Left cardiac atrium (tissue), 4 donors: ENCODE data around the gene DTX4. TPM values are rescaled to one million over a fixed set of nuclear protein-coding genes. Genes with fewer than 3 reads are reported as not detected.

Experiments used
- ATAC-seq, 2 donors: fragments of 200-7000 bp; cut with Tn5 transposase; one replicate each; pipeline ENCODE4 v1.9.1; 2020; ENCODE audit warnings: mild to moderate bottlenecking in 2 of 2, moderate library complexity in 2 of 2
- DNase-seq: peaks from one replicate; pipeline ENCODE4 v3.0.0-alpha.2; 2020
- intact Hi-C, 2 donors: fragments of 100-400 bp; cut with DNase I; formaldehyde crosslinking; loops; one replicate each; pipeline versions ENCODE4 v1.14.1 to v1.15.1; 2022 to 2023
- total RNA-seq, 2 donors: library from RNA; stranded (reverse); fragmentation: NEBNext Ultra II Directional; extraction: Animal tissue kit (Norgen Biotek cat#: 25700); gene quantifications; one replicate each; pipeline ENCODE4 v1.2.1, GENCODE V29; 2021
- donor health status: DM: no; HTN: yes; CAD: no.
- donor health status: DM: no; HTN: yes; CAD: no; lungs with severe emphysema.
- donor health status: DM: yes; HTN: yes; CAD: no.
- donor health status: Dilated cardiomyopathy.

The DTX4 gene
- total RNA-seq, 2 donors from 2014 or later, result 3.6 to 5.0 TPM

DNA sequence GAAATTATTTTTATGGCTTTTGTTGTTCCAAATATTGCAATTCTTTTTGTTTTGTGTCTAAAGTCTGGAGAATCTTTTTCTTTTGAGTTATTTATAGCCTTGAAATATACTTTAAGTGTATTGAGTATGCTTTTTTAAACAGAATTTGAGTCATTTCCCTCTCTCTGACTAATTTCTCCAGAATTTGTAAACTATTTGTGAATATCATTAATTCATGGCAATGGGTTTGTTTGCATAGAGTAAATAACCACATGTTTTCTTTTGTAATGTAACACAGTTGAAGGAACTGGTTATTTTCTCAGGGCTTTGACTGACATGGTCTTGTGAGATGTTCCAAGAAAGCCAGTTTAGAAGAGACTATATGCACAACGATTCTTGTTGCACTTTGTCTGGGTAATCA lies 71.7 kb downstream of the DTX4 start:
- intact Hi-C loops, result no loop called here
- no peak for ATAC-seq
- no peak for DNase-seq

DNA sequence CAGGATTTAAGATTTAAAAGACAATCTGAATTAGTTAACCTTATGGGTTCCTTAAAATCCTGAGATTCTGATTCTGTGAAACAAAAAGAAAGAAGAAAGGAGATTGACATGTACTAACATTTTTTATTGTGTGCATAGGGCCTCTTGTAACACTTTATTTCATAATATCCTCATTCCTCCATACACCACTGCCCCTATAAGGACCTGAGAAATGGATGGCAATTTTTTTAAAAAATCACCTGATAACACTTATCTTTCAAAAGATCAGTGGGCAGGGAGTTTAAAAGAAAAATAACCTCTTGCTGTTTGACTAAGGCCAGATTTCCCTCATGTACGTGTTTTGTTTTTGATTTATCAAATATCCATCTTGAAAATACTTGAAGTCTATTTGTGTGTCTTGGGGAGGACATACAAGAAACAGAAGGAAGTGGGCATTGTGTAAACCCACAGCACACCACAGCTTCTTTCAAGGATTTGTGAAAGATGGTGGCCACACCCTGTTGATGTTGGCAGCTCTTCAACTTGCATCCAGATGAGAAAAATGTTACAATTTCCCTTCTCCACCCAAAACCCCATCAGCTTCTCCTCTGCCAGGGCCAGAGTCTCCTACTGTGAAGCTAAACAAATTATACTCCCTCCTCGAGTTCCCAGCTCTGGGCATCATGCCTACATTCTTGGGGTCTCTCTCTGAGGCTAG lies 75.7 kb downstream of the DTX4 start:
- intact Hi-C loops, result no loop called here
- ATAC-seq (peak; percentile 30 to 87), DNase-seq (peak; percentile 58)

DNA sequence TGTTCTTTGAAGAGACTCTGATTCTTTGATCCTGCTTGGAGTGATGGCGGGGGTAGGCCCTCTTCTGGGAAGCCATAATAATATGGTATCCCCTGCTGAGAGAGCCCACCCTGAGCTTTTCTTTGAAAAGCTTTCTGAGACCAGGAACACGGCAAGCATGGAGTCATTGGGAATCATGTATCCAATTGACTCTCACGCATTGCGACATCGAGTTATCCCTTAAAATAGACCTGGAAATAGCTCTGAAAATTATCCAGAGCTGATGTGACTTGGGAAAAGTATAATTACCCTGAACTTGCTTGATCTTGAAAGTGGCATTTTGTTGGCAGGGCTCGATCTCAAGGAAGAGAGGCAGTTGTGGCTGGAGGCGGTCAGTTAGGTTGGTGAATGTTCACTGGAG lies 77.6 kb downstream of the DTX4 start:
- DNase-seq (no peak), ATAC-seq (no peak)
- intact Hi-C loops, result no loop called here

DNA sequence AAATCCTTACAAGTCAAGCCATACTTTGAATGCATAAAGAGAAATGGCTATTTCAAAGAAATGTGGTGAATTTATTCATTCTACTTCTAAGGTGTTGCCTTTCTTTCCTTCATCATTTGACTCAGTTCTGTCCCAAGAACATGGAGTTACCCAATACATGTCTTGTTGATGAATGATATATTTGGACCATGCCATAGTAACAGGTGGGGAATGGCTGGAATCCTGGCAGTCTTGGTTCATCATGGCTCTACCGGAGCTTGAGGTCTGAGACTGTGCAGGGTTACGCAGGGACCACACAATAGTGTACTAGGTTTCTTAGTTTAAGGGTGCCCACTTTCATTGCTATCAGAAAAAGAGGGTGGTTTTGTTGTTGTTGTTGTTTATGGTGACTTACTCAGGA lies 81.1 kb downstream of the DTX4 start:
- no peak for ATAC-seq
- intact Hi-C loops, result no loop called here
- no peak for DNase-seq

DNA sequence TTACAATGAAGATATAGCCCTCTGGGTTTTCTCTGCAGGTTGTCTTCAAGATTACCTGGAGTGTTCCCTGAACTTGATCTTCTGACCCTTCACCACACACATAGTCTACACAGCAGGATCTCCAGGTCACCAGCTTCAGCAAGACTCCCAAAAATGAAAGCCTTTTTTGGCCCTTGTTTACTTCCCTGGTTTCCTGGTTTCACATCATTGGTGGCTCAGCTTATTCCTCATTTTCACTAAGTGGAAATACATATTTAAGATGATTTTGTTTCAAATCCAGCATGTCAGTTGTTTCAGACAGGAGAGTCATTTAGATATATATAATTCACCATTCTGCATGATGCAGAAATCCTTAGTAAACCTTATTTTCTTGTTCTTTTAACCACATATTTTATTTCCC lies 82.4 kb downstream of the DTX4 start:
- intact Hi-C loops, result no loop called here
- ATAC-seq (no peak), DNase-seq (no peak)

DNA sequence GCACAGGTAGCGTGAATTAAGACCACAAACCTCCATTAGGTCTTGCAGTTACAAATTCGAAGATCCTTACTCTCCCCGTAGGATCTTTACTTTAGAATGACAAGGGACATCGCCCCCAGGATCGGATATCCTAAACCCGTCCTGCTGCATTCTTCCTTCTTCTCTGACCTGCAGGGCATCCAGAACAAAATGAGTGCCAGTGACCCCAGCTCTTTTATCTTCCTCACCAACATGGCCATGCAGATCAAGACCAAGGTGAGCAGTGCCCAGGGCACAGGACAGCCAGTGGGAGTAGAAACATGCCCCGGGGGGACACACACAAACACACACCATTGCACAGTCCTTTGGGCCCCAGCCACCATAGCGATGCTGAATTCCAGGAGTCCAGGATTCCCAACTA lies 83.3 kb downstream of the DTX4 start:
- no peak for DNase-seq
- intact Hi-C loops, result no loop called here
- no peak for ATAC-seq

Other genes starting within 250 kb of the DTX4 start
- not detected for gene GLYATL1, start 232.6 kb upstream of the DTX4 start, total RNA-seq
- not detected for gene GLYATL1B, start 85.8 kb upstream of the DTX4 start, total RNA-seq
- 1 to 10 TPM in 1 of 2 donors, under 1 TPM in 1; 0.92 to 2.9 TPM for gene FAM111B, start 64.9 kb upstream of the DTX4 start, total RNA-seq
- gene FAM111A, start 29.3 kb upstream of the DTX4 start, total RNA-seq, result 10 to 100 TPM in 1 of 2 donors, 1 to 10 TPM in 1; 7.8 to 14.6 TPM
- gene MPEG1, start 40.8 kb downstream of the DTX4 start, total RNA-seq, result 10 to 100 TPM; 16.4 to 38.1 TPM
- gene OR5AN1, start 186.8 kb downstream of the DTX4 start, total RNA-seq, result not detected